HG03175 (cell line): ENCODE data around the gene VNN1.
A peak's percentile ranks its signal among the peaks of the same experiment; 100 is the strongest.
"Not testable (repeated sequence)": the region's sequence is repeated elsewhere in the genome, so short reads cannot be mapped to it uniquely, and the experiment has no call there.

Experiments used
- ATAC-seq: cut with Tn5 transposase; IDR thresholded peaks from one replicate; pipeline ENCODE4 v1.9.1; 2021; ENCODE audit warnings: mild to moderate bottlenecking, moderate library complexity; ENCODE audit not compliant: unreplicated experiment

The VNN1 gene

GRCh38 chr6:132725947-132726607 is 12.2 kb upstream of the VNN1 start:
- peak; percentile 89 for ATAC-seq

GRCh38 chr6:132725471-132725870 is 11.6 kb upstream of the VNN1 start:
- peak; percentile 25 for ATAC-seq

GRCh38 chr6:132719736-132720448 is 6.0 kb upstream of the VNN1 start:
- no peak for ATAC-seq

- no peak for ATAC-seq
These were observed 2.2 kb upstream of the VNN1 start for GRCh38 chr6:132715881-132716637.

GRCh38 chr6:132715204-132715603 is 1.3 kb upstream of the VNN1 start:
- no peak for ATAC-seq

GRCh38 chr6:132714160-132714559 is 305 bp upstream of the VNN1 start:
- no peak for ATAC-seq

- ATAC-seq: no peak
These were observed 1.5 kb downstream of the VNN1 start for GRCh38 chr6:132712366-132712765.

GRCh38 chr6:132708771-132709170 is 5.1 kb downstream of the VNN1 start:
- no peak for ATAC-seq

GRCh38 chr6:132708002-132708401 is 5.9 kb downstream of the VNN1 start:
- no peak for ATAC-seq

GRCh38 chr6:132706756-132707155 is 7.1 kb downstream of the VNN1 start:
- ATAC-seq: not testable (repeated sequence)

- no peak for ATAC-seq
These were observed 9.9 kb downstream of the VNN1 start for GRCh38 chr6:132703936-132704335.

GRCh38 chr6:132698608-132699007 is 15.2 kb downstream of the VNN1 start:
- ATAC-seq: peak; percentile 82

- no peak for ATAC-seq
These were observed 18.1 kb downstream of the VNN1 start for GRCh38 chr6:132695773-132696172.

GRCh38 chr6:132693478-132693877 is 20.4 kb downstream of the VNN1 start:
- no peak for ATAC-seq

- ATAC-seq: no peak
These were observed 23.2 kb downstream of the VNN1 start for GRCh38 chr6:132690678-132691077.

- no peak for ATAC-seq
These were observed 26.5 kb downstream of the VNN1 start for GRCh38 chr6:132687306-132687705.

GRCh38 chr6:132686531-132686930 is 27.3 kb downstream of the VNN1 start:
- ATAC-seq: no peak

GRCh38 chr6:132685009-132685408 is 28.8 kb downstream of the VNN1 start:
- no peak for ATAC-seq

- ATAC-seq: no peak
These were observed 29.6 kb downstream of the VNN1 start for GRCh38 chr6:132684272-132684671.

GRCh38 chr6:132683543-132683942 is 30.3 kb downstream of the VNN1 start:
- ATAC-seq: no peak

GRCh38 chr6:132679094-132679493 is 34.8 kb downstream of the VNN1 start:
- not testable (repeated sequence) for ATAC-seq

GRCh38 chr6:132675749-132676148 is 38.1 kb downstream of the VNN1 start:
- no peak for ATAC-seq
